ENCODE results near the gene NAXE. TPM values are rescaled to one million over a fixed set of nuclear protein-coding genes. Genes with fewer than 3 reads are reported as not detected.
A peak's percentile ranks its signal among the peaks of the same experiment; 100 is the strongest.
"Not testable (repeated sequence)": the region's sequence is repeated elsewhere in the genome, so short reads cannot be mapped to it uniquely, and the experiment has no call there.

The NAXE gene
- total RNA-seq, 1 donor from 2014 or later = 62.2 TPM

DNA sequence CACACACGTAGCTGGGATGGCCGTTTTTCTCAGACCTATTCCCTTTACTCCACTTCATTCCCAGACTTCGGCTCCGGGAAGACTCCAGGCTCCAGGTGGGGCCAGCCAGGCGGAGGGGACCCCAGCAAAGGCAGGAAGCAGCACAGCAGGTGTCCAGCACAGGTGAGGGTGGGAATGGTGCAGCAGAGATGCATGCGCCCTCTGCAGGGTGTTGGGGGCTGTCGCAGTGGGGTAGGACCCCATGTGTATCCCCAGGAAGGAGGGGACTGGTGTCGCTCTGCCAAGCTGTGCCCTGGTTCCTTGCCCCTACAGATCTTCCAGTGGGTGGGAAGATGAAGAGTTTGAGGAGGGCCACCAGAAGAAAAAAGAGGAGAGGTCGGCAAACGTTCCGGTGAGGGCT is 6.8 kb upstream of the NAXE start:
- DNase-seq (no peak), ATAC-seq (no peak)
- no peaks in the 10 kb centered on the region for H3K4me1 ChIP-seq

GRCh38 chr1:156586323-156586722 is 5.3 kb upstream of the NAXE start:
- no peaks in the 10 kb centered on the region for H3K9me3 ChIP-seq
- intact Hi-C loops (cut with DNase I) = no loop called here
- TF ChIP-seq, protein P1, sequence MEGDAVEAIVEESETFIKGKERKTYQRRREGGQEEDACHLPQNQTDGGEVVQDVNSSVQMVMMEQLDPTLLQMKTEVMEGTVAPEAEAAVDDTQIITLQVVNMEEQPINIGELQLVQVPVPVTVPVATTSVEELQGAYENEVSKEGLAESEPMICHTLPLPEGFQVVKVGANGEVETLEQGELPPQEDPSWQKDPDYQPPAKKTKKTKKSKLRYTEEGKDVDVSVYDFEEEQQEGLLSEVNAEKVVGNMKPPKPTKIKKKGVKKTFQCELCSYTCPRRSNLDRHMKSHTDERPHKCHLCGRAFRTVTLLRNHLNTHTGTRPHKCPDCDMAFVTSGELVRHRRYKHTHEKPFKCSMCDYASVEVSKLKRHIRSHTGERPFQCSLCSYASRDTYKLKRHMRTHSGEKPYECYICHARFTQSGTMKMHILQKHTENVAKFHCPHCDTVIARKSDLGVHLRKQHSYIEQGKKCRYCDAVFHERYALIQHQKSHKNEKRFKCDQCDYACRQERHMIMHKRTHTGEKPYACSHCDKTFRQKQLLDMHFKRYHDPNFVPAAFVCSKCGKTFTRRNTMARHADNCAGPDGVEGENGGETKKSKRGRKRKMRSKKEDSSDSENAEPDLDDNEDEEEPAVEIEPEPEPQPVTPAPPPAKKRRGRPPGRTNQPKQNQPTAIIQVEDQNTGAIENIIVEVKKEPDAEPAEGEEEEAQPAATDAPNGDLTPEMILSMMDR (IDR thresholded peaks at IDR 0.05) = no peak
- H3K27me3 ChIP-seq (ENCODE audit: low read depth) = no peaks in the 10 kb centered on the region
- no peak overlapping the region for H3K4me3 ChIP-seq
- no peak for ATAC-seq
- H3K36me3 ChIP-seq = no peaks in the 10 kb centered on the region
- DNase-seq = no peak
- H3K4me1 ChIP-seq = peaks cover 5% of the 10 kb centered on the region
- no peak overlapping the region for H3K27ac ChIP-seq

More for the DNA sequence above, 6.8 kb upstream of the NAXE start:
- H3K36me3 ChIP-seq = no peaks in the 10 kb centered on the region
- TF ChIP-seq, protein P1 (IDR thresholded peaks at IDR 0.05) = no peak
- H3K27me3 ChIP-seq (ENCODE audit: low read depth) = no peaks in the 10 kb centered on the region
- H3K9me3 ChIP-seq = no peaks in the 10 kb centered on the region
- H3K27ac ChIP-seq = no peak overlapping the region
- intact Hi-C loops (cut with DNase I) = no loop called here
- no peak overlapping the region for H3K4me3 ChIP-seq

GRCh38 chr1:156586892-156587477 is 4.6 kb upstream of the NAXE start:
- intact Hi-C loops (cut with DNase I) = no loop called here
- Histone ChIP-seq H3K27ac (no peak overlapping the region), H3K4me1 (peaks cover 7% of the 10 kb centered on the region), H3K4me3 (no peak overlapping the region), H3K27me3 (ENCODE audit: low read depth) (no peaks in the 10 kb centered on the region), H3K36me3 (no peaks in the 10 kb centered on the region), H3K9me3 (no peaks in the 10 kb centered on the region)
- DNase-seq (no peak), ATAC-seq (peak; percentile 31 to 34)
- TF ChIP-seq, protein P1 (IDR thresholded peaks at IDR 0.05) = no peak

DNA sequence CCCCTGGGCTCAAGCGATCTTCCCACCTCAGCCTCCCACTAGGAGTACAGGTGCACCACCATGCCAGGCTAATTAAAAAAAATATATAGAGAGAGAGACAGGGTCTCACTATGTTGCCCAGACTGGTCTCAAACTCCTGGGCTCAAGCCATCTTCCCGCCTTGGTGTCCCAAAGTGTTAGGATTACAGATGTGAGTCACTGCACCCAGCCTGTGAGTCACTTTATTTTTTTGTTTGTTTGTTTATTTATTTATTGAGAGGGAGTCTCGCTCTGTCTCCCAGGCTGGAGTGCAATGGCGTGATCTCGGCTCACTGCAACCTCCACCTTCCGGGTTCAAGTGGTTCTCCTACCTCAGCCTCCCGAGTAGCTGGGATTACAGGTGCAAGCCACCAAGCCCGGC is 3.6 kb upstream of the NAXE start:
- H3K4me3 ChIP-seq; H3K36me3 ChIP-seq; ATAC-seq; DNase-seq; H3K9me3 ChIP-seq; H3K27me3 ChIP-seq (ENCODE audit: low read depth); H3K27ac ChIP-seq; intact Hi-C loops (cut with DNase I): not testable (repeated sequence)
- H3K4me1 ChIP-seq = peaks cover 17% of the 10 kb centered on the region

GRCh38 chr1:156589546-156589945 is 2.0 kb upstream of the NAXE start:
- intact Hi-C loops (cut with DNase I) = no loop called here
- no peak for ATAC-seq
- H3K4me3 ChIP-seq = no peak overlapping the region
- H3K4me1 ChIP-seq = peaks cover 18% of the 10 kb centered on the region
- H3K27me3 ChIP-seq (ENCODE audit: low read depth) = no peaks in the 10 kb centered on the region
- no peak for DNase-seq
- TF ChIP-seq, protein P1 (IDR thresholded peaks at IDR 0.05) = no peak
- peaks cover 12% of the 10 kb centered on the region for H3K36me3 ChIP-seq
- no peak overlapping the region for H3K27ac ChIP-seq
- H3K9me3 ChIP-seq = no peaks in the 10 kb centered on the region

DNA sequence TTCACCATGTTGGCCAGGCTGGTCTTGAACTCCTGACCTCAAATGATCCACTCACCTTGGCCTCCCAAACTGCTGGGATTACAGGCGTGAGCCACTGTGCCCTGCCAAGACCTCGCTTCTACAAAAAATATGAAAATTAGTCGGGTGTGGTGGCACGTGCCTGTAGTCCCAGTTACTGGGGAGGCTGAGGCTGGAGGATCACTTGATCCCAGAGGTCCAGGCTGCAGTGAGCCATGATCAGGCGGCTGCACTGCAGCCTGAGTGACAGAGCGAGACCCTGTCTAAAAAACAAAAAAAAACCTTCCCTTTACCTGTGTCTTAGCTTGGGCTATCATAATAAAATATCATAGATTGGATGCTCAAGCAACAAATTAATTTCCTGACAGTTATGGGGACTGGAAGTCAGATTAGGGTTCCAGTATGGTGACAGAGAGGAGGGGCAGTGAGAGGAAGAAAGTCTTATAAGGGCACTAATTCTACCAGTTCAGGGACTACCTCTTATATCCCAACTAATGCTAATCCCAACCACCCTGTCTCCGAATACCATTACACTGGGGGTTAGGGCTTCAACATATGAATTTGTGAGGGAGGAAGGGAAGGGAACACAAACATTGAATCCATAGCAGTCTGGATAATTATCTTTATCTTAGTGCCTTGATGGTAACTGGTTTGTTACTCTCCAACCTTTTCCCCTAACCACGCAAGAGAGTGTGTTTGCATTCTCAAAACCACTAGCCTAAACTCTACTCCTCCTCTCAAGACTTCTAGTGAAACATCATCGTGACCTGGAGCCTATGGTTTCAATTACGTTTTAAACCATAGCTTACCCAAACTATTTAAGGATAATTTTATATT is 1.0 kb upstream of the NAXE start:
- Histone ChIP-seq H3K4me3 (peak overlapping the region; percentile 85), H3K4me1 (peaks cover 18% of the 10 kb centered on the region), H3K27ac (peak overlapping the region; percentile 83), H3K27me3 (ENCODE audit: low read depth) (no peaks in the 10 kb centered on the region), H3K9me3 (no peaks in the 10 kb centered on the region), H3K36me3 (peaks cover 22% of the 10 kb centered on the region)
- no peak for DNase-seq
- no peak for ATAC-seq
- TF ChIP-seq, protein P1 (IDR thresholded peaks at IDR 0.05) = no peak
- intact Hi-C loops (cut with DNase I) = no loop called here

Data from lower lobe of right lung (tissue), 2 donors.